Measurements from ENCODE around the gene MRTFA. TPM values are rescaled to one million over a fixed set of nuclear protein-coding genes. Genes with fewer than 3 reads are reported as not detected.
A peak's percentile ranks its signal among the peaks of the same experiment; 100 is the strongest.

The MRTFA gene
- total and polyA plus RNA-seq, 12 donors, result 12.3 to 141 (median 41.6) TPM

DNA sequence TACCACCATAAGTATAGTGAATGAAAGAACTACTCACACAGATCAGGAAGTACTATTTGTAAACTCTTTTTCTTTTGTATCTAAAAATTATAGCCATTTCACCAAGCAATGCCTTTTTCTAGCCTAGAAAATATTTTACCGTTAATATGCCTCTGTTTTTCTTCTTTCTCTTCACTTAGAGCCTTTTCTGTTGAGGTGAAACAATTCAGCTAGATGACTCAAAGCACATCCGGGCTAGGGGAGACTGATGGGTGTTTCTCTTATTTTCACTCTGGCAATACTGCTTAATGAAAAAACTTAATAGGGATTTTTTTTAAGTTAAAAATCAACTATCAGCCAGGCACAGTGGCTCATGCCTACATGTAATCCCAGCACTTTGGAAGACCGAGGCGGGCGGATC is 172.8 kb downstream of the MRTFA start:
- Histone ChIP-seq H3K4me1 (replicated peaks in 1 of 2) (peaks cover 0 to 16% of the 10 kb centered on the region in 2 donors), H3K27ac (peak overlapping the region in 1 of 5 donors; percentile 25), H3K27me3 (no peaks in the 10 kb centered on the region), H3K9me3 (replicated peaks in 1 of 3) (no peaks in the 10 kb centered on the region), H3K4me3 (no peak overlapping the region), H3K36me3 (replicated peaks in 1 of 2) (no peaks in the 10 kb centered on the region)
- intact Hi-C loops (cut with DNase I), result no loop called here
- no peak for TF ChIP-seq POLR2A (IDR thresholded peaks at IDR 0.05)
- TF ChIP-seq, protein P1, sequence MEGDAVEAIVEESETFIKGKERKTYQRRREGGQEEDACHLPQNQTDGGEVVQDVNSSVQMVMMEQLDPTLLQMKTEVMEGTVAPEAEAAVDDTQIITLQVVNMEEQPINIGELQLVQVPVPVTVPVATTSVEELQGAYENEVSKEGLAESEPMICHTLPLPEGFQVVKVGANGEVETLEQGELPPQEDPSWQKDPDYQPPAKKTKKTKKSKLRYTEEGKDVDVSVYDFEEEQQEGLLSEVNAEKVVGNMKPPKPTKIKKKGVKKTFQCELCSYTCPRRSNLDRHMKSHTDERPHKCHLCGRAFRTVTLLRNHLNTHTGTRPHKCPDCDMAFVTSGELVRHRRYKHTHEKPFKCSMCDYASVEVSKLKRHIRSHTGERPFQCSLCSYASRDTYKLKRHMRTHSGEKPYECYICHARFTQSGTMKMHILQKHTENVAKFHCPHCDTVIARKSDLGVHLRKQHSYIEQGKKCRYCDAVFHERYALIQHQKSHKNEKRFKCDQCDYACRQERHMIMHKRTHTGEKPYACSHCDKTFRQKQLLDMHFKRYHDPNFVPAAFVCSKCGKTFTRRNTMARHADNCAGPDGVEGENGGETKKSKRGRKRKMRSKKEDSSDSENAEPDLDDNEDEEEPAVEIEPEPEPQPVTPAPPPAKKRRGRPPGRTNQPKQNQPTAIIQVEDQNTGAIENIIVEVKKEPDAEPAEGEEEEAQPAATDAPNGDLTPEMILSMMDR (IDR thresholded peaks at IDR 0.05), result no peak
- 82 to 88% (median 86%) methylated on average over 5 of the region's 5 CpGs for WGBS, 4 donors
- no peak for DNase-seq

DNA sequence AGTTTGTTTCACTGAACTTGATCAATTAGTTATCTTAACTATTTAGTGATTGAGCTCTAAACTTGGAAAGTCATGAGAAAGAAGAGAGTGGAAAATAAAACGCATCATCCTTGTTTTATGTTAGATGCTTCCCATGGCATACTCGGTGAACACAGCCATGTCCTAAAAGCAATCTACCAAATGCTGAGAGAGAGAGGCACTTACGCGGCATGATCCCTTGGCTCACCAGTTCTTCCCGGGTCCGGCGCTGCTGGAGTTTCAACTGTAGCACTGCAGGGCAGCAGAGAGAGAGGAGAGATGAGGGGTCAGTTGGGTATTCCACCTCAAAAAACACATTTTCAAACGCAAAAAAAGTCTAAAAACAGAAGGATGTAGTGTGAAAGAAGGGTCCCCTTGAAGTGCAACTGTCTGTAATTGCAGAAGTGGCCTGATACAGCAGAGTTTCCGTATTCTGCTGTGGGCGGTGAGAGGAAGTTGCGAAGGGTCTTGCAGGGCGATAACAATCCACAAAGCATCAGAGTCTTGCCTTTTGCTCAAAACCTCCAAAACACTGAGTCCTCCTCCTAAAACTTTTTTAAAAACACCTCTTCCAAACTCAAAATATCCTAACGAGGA is 173.4 kb downstream of the MRTFA start:
- Histone ChIP-seq H3K4me3 (peak overlapping the region in 1 of 4 donors; percentile 38), H3K27me3 (no peaks in the 10 kb centered on the region), H3K36me3 (replicated peaks in 1 of 2) (no peaks in the 10 kb centered on the region), H3K4me1 (replicated peaks in 1 of 2) (peaks cover 0 to 12% of the 10 kb centered on the region in 2 donors), H3K9me3 (replicated peaks in 1 of 3) (no peaks in the 10 kb centered on the region), H3K27ac (peak overlapping the region in 3 of 5 donors; percentile 14 to 25 (median 24))
- TF ChIP-seq POLR2A (IDR thresholded peaks at IDR 0.05), result no peak
- TF ChIP-seq, protein P1 (IDR thresholded peaks at IDR 0.05), result no peak
- intact Hi-C loops (cut with DNase I), result no loop called here
- no peak for DNase-seq
- WGBS, 4 donors, result 75 to 89% (median 79%) methylated on average over 13 of the region's 13 CpGs

DNA sequence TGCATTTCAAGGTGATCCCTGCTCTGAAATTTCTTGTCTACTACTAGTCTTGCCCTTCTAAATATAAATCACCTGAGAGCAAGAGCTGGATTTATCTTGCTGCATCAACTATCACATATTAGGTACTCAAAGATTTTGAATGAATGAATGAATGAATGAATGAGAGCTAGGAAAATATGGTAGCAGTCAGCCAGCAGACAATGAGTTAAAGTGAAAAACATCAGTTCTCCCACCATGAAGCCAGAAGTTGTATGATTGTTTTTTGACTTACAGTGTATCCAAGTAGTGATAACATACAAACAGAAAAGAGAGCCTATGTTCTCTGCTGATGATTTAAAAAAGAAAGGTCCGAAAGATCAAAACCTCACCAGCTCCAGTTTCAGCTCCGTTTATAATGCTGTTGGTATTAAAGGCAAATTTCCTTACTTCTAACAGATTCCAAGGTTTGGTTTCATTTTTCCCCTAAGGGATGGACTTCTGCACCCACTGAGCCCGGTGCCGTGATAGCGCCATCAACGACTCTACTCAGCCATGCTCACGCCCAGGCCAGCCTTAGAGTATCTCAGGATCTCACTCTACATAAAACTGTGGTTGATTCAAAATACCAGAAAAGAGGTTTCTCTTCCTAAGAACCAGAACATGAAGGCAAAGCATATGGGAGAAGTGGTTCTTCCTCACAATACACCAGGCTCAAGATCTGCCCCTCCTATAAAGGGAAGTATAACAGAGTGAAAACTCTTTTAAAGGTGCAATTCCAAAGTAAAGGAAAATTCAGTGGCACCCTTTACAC is 174.1 kb downstream of the MRTFA start:
- H3K4me3 ChIP-seq, result peak overlapping the region in 1 of 4 donors; percentile 38
- H3K9me3 ChIP-seq (replicated peaks in 1 of 3), result no peaks in the 10 kb centered on the region
- peaks cover 0 to 17% of the 10 kb centered on the region in 2 donors for H3K4me1 ChIP-seq (replicated peaks in 1 of 2)
- H3K27ac ChIP-seq, result peak overlapping the region in 3 of 5 donors; percentile 14 to 25 (median 24)
- intact Hi-C loops (cut with DNase I), result no loop called here
- DNase-seq, result no peak
- WGBS, 4 donors, result 63 to 76% (median 71%) methylated on average over 7 of the region's 7 CpGs
- H3K27me3 ChIP-seq, result no peaks in the 10 kb centered on the region
- no peak for TF ChIP-seq POLR2A (IDR thresholded peaks at IDR 0.05)
- TF ChIP-seq, protein P1 (IDR thresholded peaks at IDR 0.05), result no peak
- no peaks in the 10 kb centered on the region for H3K36me3 ChIP-seq (replicated peaks in 1 of 2)

DNA sequence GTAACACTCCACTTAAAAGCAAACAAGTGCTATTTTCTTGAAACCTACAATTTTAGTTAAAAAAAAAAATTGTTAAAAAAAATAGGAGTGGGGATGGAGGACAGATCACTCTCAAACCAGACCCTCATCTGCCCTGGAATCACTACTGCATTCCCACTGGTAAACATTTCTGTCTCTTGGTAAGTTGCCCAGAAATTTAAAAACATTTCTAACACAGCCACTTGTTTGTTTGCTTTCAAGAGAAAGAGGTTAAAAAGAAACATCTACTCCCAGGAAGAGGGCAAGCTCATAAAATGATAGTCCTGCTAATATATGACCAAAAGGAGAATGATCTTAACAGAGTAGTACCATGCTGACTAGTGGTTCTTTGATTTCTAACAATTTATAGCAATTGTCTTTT is 182.8 kb downstream of the MRTFA start:
- Histone ChIP-seq H3K9me3 (replicated peaks in 1 of 3) (no peaks in the 10 kb centered on the region), H3K27me3 (no peaks in the 10 kb centered on the region), H3K36me3 (replicated peaks in 1 of 2) (no peaks in the 10 kb centered on the region), H3K27ac (no peak overlapping the region), H3K4me3 (no peak overlapping the region), H3K4me1 (replicated peaks in 1 of 2) (peaks cover 17 to 34% of the 10 kb centered on the region in 2 donors)
- TF ChIP-seq, protein P1 (IDR thresholded peaks at IDR 0.05), result no peak
- TF ChIP-seq POLR2A (IDR thresholded peaks at IDR 0.05), result no peak
- DNase-seq, result no peak
- intact Hi-C loops (cut with DNase I), result no loop called here

All from adrenal gland (tissue), 12 donors.